Stimulated activated CD8-positive, alpha-beta memory T cell treated with anti-CD3 and anti-CD28 coated beads, Interleukin-12 subunit alpha, Interleukin-12 subunit beta, amount 100 ng/mL, for 1 hour (primary cell): Measurements from ENCODE around the gene C5orf58.

Source experiments
- DNase-seq: peaks from one replicate; pipeline ENCODE4 v3.0.0-alpha.2; 2020; ENCODE audit warnings: low read depth

Gene C5orf58

GRCh38 chr5:170232786-170233185 lies at the start of gene C5orf58:
Gene C5orf58 (plus strand): TSS chr5:170232985. CDS start chr5:170234977, 1,992 bp downstream.
- DNase-seq: no peak

- peak; percentile 11 for DNase-seq
Measured at GRCh38 chr5:170183816-170184687, 48.7 kb upstream of the C5orf58 start.

GRCh38 chr5:170184737-170185136 lies 48.0 kb upstream of the C5orf58 start:
- no peak for DNase-seq

- no peak for DNase-seq
Measured at GRCh38 chr5:170186156-170186555, 46.6 kb upstream of the C5orf58 start.

- no peak for DNase-seq
Measured at GRCh38 chr5:170186856-170187255, 45.9 kb upstream of the C5orf58 start.

GRCh38 chr5:170190436-170191134 lies 42.2 kb upstream of the C5orf58 start:
- DNase-seq: no peak

- DNase-seq: no peak
Measured at GRCh38 chr5:170192829-170193228, 40.0 kb upstream of the C5orf58 start.

- no peak for DNase-seq
Measured at GRCh38 chr5:170195961-170196360, 36.8 kb upstream of the C5orf58 start.

GRCh38 chr5:170200876-170201275 lies 31.9 kb upstream of the C5orf58 start:
- no peak for DNase-seq

GRCh38 chr5:170201311-170201710 lies 31.5 kb upstream of the C5orf58 start:
- no peak for DNase-seq

GRCh38 chr5:170202117-170202516 lies 30.7 kb upstream of the C5orf58 start:
- DNase-seq: no peak

- no peak for DNase-seq
Measured at GRCh38 chr5:170204202-170204601, 28.6 kb upstream of the C5orf58 start.

GRCh38 chr5:170206216-170206615 lies 26.6 kb upstream of the C5orf58 start:
- no peak for DNase-seq

GRCh38 chr5:170206958-170207357 lies 25.8 kb upstream of the C5orf58 start:
- no peak for DNase-seq

- DNase-seq: no peak
Measured at GRCh38 chr5:170211575-170212334, 21.0 kb upstream of the C5orf58 start.

- DNase-seq: no peak
Measured at GRCh38 chr5:170216257-170216864, 16.4 kb upstream of the C5orf58 start.

GRCh38 chr5:170217831-170218230 lies 15.0 kb upstream of the C5orf58 start:
- no peak for DNase-seq

- no peak for DNase-seq
Measured at GRCh38 chr5:170218726-170219125, 14.1 kb upstream of the C5orf58 start.

GRCh38 chr5:170219615-170220014 lies 13.2 kb upstream of the C5orf58 start:
- DNase-seq: no peak

- DNase-seq: no peak
Measured at GRCh38 chr5:170220191-170220590, 12.6 kb upstream of the C5orf58 start.

- no peak for DNase-seq
Measured at GRCh38 chr5:170221327-170221741, 11.5 kb upstream of the C5orf58 start.

- DNase-seq: no peak
Measured at GRCh38 chr5:170223360-170223759, 9.4 kb upstream of the C5orf58 start.
